Measurements from ENCODE around the gene OSBPL10.

Gene OSBPL10

DNA sequence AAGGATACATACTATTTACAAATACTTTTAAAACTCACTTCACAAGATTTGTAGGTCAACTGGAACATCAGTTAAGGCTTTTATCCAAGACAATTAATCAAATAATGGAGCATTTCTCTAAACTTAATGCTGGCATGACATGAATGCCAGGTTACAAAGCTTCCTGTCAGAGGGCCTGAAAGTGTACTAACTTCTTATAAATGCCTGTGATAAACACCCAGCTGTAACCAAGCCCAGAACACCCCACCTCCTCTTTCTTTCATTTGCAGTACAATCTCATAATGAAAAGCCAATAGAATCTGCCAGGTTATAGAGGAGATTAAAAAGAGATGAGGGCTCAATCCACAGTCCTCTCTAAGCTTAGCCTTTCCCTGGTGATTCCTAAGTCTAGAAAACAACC, 214.4 kb downstream of the OSBPL10 start:
- DNase-seq, result no peak

DNA sequence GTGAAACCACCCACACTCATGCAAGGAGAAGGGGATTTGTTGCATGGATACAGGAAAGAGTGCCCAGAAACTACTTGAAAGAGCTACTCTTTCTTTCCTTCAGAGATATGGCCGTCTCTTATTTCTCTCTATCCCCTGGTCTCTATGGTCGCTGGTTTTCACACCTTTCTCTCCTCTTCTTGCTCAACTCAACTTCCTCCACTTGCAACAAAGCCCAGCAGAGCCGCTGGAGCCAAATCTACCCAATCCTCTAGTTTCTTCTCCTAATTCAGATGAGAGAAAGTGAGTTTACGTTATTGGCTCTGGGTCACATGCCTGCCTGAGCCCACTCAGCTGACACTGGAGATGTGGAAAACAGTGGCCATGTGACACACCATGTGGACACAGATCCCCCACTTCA, 215.2 kb downstream of the OSBPL10 start:
- DNase-seq, result no peak

DNA sequence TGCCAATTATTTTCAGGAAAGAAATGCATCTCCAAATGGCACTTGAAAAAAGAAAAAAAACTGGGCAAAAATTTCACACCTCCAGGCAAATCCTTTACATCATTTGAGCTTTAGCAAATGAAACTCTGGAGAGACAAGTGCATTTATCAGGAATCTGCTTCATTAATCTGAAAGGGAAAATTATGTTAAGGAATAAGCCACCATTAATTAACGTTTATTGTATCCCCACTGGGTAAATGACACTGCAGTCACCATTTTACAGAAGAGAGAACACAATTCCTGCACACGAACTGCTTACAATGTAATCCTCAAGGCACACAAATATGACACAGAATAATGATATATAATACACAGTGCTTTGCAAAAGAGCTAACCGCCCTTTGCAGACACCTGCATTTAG, 217.3 kb downstream of the OSBPL10 start:
- no peak for DNase-seq

DNA sequence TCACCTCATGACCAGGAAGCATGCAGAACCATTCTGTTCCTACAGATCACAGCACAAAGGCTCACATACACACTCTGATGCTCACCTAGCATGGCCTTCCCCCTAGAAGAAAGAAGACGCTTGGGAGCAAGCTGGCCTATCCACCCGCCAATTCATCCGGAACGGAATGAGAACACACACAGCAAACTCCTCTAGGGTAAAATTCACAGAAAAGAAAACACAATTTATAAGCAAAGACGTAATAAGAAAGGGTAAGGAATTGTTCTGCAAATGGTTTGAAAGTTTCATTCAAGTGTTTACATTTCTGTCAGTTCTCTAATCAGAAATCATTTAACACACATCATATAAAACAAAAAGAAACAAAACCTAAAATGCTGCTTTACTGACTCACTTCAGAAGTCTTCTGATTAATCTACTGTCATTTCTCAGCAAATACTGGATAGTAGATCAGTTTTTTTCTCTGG, 218.1 kb downstream of the OSBPL10 start:
- DNase-seq, result no peak

GRCh38 chr3:31762097-31762764, 218.8 kb downstream of the OSBPL10 start:
- DNase-seq, result no peak

DNA sequence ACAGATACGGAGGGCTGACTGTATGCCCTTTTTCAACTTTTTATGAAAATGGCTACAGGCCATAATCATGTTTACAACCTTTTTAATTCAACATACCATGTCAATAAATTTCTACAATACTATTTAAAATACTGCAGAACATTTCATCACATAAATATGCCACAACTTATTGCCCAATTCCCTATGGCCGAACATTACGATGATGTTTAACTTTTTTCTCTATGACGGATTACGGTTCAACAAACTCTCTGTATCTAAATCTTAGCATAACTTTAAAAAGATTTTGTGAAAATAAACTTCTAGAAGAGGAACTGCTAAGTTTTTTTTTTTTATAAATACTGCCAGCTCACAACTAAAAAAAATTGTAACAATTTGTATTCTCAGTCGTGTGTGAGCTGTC, 220.4 kb downstream of the OSBPL10 start:
- no peak for DNase-seq

DNA sequence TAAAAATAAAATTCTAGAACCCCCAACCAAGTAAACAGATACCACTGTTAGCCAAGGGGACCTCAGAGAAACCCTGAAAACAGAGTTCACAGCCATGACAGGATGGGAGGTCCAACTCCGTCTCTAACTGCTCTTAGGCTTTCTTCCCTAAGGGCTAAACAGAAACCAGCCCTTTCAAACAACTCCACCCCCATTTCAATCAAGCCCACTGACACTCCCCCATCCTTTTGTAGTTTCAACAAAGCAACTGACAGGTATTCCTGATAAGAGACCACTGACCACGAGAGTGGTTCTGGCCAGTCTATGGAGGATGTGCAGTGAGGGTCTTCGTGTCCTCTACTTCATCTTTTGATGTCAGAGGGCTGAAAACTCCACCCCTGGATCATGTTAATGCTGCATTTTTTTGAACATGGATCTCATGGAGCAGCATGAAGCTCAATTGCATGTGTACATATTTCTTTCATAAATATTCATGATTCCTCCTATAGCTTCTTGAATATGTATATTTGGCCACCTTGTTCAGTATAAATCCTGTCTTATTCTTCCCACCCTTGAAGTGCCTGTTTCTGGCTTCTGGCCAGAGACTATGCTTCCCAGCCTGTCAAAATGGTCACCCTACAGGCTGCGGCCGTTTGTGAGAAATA, 222.6 kb downstream of the OSBPL10 start:
- DNase-seq, result no peak

GRCh38 chr3:31755926-31756658, 225.0 kb downstream of the OSBPL10 start:
- DNase-seq, result no peak

DNA sequence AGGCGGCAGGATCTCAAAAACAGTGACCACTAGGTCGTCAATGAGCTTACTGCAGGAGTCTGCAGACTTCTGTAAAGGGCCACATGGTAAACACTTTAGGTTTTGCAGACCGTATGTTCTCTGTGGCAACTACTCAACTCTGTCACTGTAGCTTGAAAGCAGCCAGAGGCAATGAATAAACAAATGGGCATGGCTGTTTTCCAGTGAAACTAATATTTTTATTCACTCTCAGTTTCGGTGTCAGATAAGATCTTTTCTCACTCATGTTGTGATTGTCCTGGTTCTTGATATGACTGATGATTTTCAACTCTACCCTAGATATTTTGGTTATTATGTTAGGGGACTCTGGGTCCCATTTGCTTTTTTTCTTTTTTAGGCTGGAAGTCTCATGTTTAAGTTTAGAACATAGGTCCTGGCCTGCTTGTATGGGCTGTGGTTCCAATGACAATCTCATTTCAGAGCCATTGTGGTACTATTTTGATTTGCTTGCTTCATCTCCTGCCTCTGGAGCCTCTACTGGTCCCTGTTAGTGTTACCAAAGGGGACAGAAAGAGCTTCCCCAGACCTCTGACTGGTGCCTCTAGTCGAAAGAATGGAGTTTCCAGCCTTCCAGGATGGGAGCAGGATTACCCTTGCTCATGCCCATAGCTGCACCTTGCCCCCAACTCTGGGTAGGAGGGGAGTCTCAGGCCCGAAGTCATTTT, 226.3 kb downstream of the OSBPL10 start:
- no peak for DNase-seq

- DNase-seq, result no peak
Observed at GRCh38 chr3:31753050-31753425, 228.0 kb downstream of the OSBPL10 start.

DNA sequence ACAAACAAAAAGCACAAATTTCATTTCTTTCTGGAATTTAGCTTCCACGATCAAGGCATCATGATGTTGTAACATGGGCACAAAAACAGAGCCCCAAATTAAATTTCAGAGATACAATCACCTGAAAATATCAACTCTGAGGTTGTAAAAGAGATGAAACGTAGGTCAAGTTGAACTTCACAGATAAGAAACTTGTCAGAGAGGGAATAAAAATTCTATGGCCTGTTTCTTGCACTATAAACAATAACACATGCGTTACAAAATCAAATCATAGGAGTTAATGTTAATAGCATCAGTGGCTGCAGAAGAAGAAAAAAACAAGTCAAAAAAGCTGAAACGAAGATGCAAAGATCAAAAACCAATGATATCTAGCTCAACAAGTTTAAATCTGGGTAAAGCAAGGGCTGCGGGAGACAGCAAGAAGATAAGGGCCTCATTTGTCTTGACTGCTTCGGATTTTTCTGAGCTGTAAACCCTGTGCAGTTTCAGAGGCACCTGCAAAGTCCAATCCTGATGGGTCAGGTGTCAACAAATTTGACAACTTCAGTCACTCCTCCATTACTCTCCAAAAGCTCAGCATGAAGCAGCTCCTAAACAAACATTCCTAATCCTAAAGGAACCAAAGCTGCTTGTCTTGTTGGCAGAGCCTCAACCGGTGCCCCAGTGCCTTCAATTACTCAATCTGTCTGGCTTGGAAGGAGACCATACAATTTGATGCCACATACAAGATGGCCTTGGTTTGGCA, 228.6 kb downstream of the OSBPL10 start:
- DNase-seq, result no peak

DNA sequence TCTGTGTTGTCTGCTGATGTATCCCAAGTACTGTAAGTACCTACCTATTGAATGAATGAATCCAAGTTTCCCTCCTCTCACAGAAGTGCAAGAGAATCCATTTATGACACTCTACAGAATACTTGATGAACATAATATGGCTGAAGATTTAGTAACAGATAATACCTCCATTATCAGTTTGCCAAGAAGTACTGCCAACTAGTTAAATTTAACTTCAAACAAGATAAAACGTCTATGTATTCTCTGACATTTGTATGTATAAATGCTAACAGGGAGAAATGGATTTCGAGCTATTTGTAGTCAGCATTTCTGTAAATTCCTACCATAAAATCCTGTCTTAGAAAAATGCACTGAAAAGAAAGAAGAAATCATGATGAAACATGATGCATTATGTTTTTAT, 230.7 kb downstream of the OSBPL10 start:
- DNase-seq, result no peak

GRCh38 chr3:31748933-31749295, 232.1 kb downstream of the OSBPL10 start:
- no peak for DNase-seq

GRCh38 chr3:31748281-31748932, 232.7 kb downstream of the OSBPL10 start:
- DNase-seq, result no peak

DNA sequence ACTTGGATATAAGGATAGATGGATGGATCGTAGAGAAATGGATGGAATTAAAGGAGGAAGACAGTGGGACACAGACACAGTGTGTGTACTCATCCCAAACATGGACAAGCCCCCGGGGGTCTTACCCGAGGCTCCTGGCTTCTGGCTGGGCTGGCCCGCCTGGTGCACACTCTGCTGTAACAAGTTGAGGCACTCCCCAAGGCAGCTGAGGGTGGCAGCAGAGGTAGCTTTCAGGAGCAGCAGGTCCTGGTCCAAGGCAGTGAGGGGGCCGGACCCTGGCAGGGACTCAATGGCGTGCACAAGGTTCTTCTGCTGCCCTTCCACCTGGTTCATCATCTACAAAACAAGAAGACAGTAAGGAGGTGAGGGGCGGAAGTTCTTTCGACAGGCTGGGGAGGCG, 233.3 kb downstream of the OSBPL10 start:
- no peak for DNase-seq

- DNase-seq, result no peak
Observed at GRCh38 chr3:31744913-31745312, 236.1 kb downstream of the OSBPL10 start.

DNA sequence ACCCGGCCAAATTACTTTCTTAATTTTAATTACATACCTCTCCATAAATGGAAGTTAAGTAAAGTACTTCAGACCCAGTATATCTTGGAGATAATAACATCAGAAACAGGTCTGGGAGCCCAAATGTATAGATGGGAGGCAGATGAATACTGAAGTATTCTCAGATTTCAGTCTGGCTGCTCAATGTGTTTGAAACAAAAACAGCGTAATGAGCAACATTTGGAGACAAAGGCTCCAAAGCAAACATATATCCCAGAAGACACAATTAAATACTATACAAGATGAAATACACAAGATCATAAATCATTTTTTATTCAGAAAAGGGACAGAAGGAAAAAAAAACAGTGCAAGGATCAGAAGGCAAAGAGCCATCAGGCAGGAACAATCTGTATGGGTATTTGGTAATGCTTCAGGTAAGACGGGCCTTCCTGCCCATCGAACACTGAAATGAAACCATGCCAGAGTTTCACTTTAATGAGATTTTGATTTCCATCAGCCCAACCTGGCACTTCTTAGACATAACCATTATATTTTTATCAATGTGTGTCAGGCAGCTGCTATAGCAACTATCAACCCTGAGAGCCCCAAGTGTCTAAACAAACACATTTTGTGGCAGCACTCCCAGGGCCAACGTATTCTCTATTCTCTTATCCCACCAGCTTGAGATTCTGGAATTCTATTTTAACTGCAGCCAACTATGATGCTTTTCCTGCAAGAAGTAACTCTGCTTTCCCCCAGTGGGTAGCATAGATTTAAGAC, 237.6 kb downstream of the OSBPL10 start:
- DNase-seq, result no peak

DNA sequence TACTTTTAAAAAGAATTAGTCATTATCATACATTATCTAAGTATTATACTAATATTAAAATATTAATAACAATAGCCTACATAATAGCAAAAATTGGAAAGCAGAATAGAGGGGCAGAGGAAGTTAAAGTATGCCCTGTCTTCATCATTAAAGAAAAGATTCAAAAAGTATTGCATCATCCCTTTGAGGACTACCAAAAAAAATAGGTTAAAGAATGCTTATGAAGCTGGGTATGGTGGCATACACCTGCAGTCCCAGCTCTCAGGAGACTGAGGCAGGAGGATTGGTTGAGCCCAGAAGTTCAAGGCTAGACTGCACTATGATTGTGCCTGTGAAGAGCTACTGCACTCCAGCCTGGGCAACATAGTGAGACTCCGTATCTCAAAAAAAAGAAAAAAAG, 240.7 kb downstream of the OSBPL10 start:
- DNase-seq, result no peak

- DNase-seq, result no peak
Observed at GRCh38 chr3:31738412-31738811, 242.7 kb downstream of the OSBPL10 start.

- no peak for DNase-seq
Observed at GRCh38 chr3:31735667-31736066, 245.4 kb downstream of the OSBPL10 start.

DNA sequence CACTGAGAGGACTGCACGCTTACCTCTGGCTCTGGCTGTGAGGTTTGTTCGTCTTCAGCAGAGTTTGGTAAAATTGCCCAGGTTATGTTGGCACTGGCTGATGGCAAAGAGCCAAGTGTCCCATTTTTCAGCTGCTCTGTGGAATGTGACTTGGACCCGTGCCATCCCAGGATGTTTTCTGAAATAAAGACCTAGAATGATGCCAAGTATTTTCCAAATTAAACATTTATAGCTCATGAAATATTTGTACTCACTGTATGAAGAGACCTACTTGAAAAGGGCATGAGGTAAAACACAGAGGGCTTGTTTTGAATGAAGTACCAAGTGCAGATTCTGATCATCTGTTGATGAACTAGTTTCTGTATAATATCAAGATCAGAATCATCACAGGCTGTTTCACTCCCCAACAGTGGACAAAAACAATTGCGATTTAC, 247.8 kb downstream of the OSBPL10 start:
- no peak for DNase-seq

GRCh38 chr3:31732548-31732947, 248.5 kb downstream of the OSBPL10 start:
- DNase-seq, result no peak

All from activated effector memory CD4-positive, alpha-beta T cell treated with Interleukin-2 at 50 U/mL for 16 hours (primary cell).